ENCODE measurements around the gene GABRG3.

DNA sequence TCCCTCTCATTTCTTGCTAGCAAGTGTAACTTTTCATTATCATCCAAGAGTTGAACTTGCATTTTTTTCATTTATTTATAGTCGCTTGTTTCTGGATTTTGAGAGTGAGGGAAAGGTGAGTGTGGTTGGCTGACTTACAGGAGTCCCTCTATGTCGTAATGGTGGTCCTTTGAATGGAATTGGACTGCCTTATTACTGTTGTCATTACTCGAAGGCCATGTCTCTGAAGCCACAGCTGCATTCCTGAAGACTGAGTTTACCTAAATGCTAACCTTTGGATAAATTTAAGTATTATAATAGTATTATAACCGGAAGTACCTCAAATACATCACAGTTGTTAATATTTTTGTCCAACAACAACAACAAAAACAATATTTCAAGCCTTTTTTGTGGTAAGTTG lies 488.9 kb downstream of the GABRG3 start:
- TF ChIP-seq POLR2AphosphoS5 (IDR thresholded peaks at IDR 0.05; ENCODE audit: low read depth) = no peak
- TF ChIP-seq, protein P1, sequence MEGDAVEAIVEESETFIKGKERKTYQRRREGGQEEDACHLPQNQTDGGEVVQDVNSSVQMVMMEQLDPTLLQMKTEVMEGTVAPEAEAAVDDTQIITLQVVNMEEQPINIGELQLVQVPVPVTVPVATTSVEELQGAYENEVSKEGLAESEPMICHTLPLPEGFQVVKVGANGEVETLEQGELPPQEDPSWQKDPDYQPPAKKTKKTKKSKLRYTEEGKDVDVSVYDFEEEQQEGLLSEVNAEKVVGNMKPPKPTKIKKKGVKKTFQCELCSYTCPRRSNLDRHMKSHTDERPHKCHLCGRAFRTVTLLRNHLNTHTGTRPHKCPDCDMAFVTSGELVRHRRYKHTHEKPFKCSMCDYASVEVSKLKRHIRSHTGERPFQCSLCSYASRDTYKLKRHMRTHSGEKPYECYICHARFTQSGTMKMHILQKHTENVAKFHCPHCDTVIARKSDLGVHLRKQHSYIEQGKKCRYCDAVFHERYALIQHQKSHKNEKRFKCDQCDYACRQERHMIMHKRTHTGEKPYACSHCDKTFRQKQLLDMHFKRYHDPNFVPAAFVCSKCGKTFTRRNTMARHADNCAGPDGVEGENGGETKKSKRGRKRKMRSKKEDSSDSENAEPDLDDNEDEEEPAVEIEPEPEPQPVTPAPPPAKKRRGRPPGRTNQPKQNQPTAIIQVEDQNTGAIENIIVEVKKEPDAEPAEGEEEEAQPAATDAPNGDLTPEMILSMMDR (conservative IDR thresholded peaks at IDR 0.05; ENCODE audit: low read depth in 2 of 2) = no peak
- TF ChIP-seq, protein P2, sequence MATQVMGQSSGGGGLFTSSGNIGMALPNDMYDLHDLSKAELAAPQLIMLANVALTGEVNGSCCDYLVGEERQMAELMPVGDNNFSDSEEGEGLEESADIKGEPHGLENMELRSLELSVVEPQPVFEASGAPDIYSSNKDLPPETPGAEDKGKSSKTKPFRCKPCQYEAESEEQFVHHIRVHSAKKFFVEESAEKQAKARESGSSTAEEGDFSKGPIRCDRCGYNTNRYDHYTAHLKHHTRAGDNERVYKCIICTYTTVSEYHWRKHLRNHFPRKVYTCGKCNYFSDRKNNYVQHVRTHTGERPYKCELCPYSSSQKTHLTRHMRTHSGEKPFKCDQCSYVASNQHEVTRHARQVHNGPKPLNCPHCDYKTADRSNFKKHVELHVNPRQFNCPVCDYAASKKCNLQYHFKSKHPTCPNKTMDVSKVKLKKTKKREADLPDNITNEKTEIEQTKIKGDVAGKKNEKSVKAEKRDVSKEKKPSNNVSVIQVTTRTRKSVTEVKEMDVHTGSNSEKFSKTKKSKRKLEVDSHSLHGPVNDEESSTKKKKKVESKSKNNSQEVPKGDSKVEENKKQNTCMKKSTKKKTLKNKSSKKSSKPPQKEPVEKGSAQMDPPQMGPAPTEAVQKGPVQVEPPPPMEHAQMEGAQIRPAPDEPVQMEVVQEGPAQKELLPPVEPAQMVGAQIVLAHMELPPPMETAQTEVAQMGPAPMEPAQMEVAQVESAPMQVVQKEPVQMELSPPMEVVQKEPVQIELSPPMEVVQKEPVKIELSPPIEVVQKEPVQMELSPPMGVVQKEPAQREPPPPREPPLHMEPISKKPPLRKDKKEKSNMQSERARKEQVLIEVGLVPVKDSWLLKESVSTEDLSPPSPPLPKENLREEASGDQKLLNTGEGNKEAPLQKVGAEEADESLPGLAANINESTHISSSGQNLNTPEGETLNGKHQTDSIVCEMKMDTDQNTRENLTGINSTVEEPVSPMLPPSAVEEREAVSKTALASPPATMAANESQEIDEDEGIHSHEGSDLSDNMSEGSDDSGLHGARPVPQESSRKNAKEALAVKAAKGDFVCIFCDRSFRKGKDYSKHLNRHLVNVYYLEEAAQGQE (IDR thresholded peaks at IDR 0.05; ENCODE audit: unreplicated experiment) = no peak
- no peak for TF ChIP-seq EZH2phosphoT487 (IDR thresholded peaks at IDR 0.05; ENCODE audit: unreplicated experiment)
- TF ChIP-seq JUNB (IDR thresholded peaks at IDR 0.05; ENCODE audit: unreplicated experiment) = no peak
- TF ChIP-seq EZH2 (IDR thresholded peaks at IDR 0.05; ENCODE audit: low read depth, unreplicated experiment) = no peak

Data from GM23338 (cell line).